CD14-positive monocyte (primary cell): ENCODE results near the gene CHST7. TPM values are rescaled to one million over a fixed set of nuclear protein-coding genes. Genes with fewer than 3 reads are reported as not detected.

Source experiments
- DNase-seq, 3 donors: peaks; one replicate each; pipeline ENCODE4 v3.0.0-alpha.2; 2011 to 2022
- H2AFZ ChIP-seq: 2 replicates; pipeline ENCODE4 v1.6.0; 2012; ENCODE audit warnings: mild to moderate bottlenecking, low read depth, low read length, inconsistent platforms; ENCODE audit not compliant: insufficient read depth, poor library complexity, severe bottlenecking
- H3K27ac ChIP-seq, 2 donors: 1 replicate in 1 of 2; 2 replicates in 1 of 2; pipeline ENCODE4 v1.5.1; 2012 to 2013; ENCODE audit warnings: low read length in 2 of 2, control low read depth in 1 of 2, inconsistent platforms in 1 of 2, low read depth in 1 of 2, mild to moderate bottlenecking in 1 of 2
- H3K27me3 ChIP-seq, 2 donors: one replicate each; pipeline versions ENCODE4 v1.6.0 to v1.6.1; 2011 to 2013; ENCODE audit warnings: low read length in 2 of 2; ENCODE audit not compliant: control insufficient read depth in 2 of 2, insufficient read depth in 2 of 2
- H3K36me3 ChIP-seq, 2 donors: replicated peaks in 1 of 2; 1 replicate in 1 of 2; 2 replicates in 1 of 2; pipeline versions ENCODE4 v1.5.1 to v1.6.1; 2012 to 2013; ENCODE audit warnings: low read length in 2 of 2, control low read depth in 1 of 2, inconsistent platforms in 1 of 2, mild to moderate bottlenecking in 1 of 2; ENCODE audit not compliant: insufficient read depth in 2 of 2, control insufficient read depth in 1 of 2
- H3K4me1 ChIP-seq, 2 donors: 1 replicate in 1 of 2; 2 replicates in 1 of 2; pipeline versions ENCODE4 v1.5.1 to v1.6.1; 2012 to 2013; ENCODE audit warnings: low read length in 2 of 2, control low read depth in 1 of 2, inconsistent platforms in 1 of 2, mild to moderate bottlenecking in 1 of 2, moderate library complexity in 1 of 2; ENCODE audit not compliant: insufficient read depth in 2 of 2, control insufficient read depth in 1 of 2
- H3K4me2 ChIP-seq: replicated peaks from 2 replicates; pipeline ENCODE3; 2012; ENCODE audit warnings: low read length, moderate library complexity, mild to moderate bottlenecking; ENCODE audit not compliant: poor library complexity, severe bottlenecking; ENCODE audit errors: extremely low read depth
- H3K4me3 ChIP-seq, 3 experiments: fragments of 200-600 bp in 1 of 3; sonication (generic) in 1 of 3; replicated peaks in 1 of 3; 1 replicate in 2 of 3; 2 replicates in 1 of 3; pipeline ENCODE4 v1.5.1; 2011 to 2013; ENCODE audit warnings: low read length in 3 of 3, mild to moderate bottlenecking in 3 of 3, control low read depth in 2 of 3, low read depth in 2 of 3, inconsistent platforms in 1 of 3, moderate library complexity in 1 of 3
- H3K79me2 ChIP-seq: 2 replicates; pipeline ENCODE4 v1.6.0; 2012; ENCODE audit warnings: mild to moderate bottlenecking, control low read depth, inconsistent platforms, low read length, moderate library complexity; ENCODE audit not compliant: insufficient read depth
- H3K9ac ChIP-seq: 2 replicates; pipeline ENCODE4 v1.6.0; 2017; ENCODE audit warnings: low read length, mild to moderate bottlenecking; ENCODE audit not compliant: insufficient read depth, poor library complexity, severe bottlenecking
- H3K9me3 ChIP-seq, 2 donors: replicated peaks in 1 of 2; 1 replicate in 1 of 2; 2 replicates in 1 of 2; pipeline versions ENCODE4 v1.5.1 to v1.6.1; 2012 to 2013; ENCODE audit warnings: low read length in 2 of 2, control low read depth in 1 of 2; ENCODE audit not compliant: control insufficient read depth in 1 of 2, insufficient read depth in 1 of 2
- H4K20me1 ChIP-seq: 2 replicates; pipeline ENCODE4 v1.6.0; 2012; ENCODE audit warnings: mild to moderate bottlenecking, low read length, control low read depth, moderate library complexity; ENCODE audit not compliant: insufficient read depth
- H3K27ac Mint-ChIP-seq, 7 donors: one replicate each; pipeline ENCODE4 v1.8.0; 2020; ENCODE audit warnings: mild to moderate bottlenecking in 7 of 7, mixed read lengths in 7 of 7, moderate library complexity in 6 of 7, inconsistent platforms in 2 of 7
- H3K27me3 Mint-ChIP-seq, 3 donors: one replicate each; pipeline ENCODE4 v1.8.0; 2021 to 2022; ENCODE audit warnings: low read depth in 3 of 3, mild to moderate bottlenecking in 3 of 3, mixed read lengths in 3 of 3, moderate library complexity in 3 of 3, inconsistent platforms in 1 of 3
- H3K36me3 Mint-ChIP-seq, 2 donors: one replicate each; pipeline ENCODE4 v1.8.0; 2020; ENCODE audit warnings: mixed read lengths in 2 of 2, inconsistent platforms in 1 of 2, mild to moderate bottlenecking in 1 of 2
- H3K4me1 Mint-ChIP-seq: one replicate; pipeline ENCODE4 v1.8.0; 2020; ENCODE audit warnings: mild to moderate bottlenecking, mixed read lengths
- H3K4me3 Mint-ChIP-seq, 2 donors: one replicate each; pipeline ENCODE4 v1.8.0; 2020; ENCODE audit warnings: mild to moderate bottlenecking in 2 of 2, mixed read lengths in 2 of 2, moderate library complexity in 1 of 2
- H3K9me3 Mint-ChIP-seq, 7 donors: one replicate each; pipeline ENCODE4 v1.8.0; 2020 to 2022; ENCODE audit warnings: mixed read lengths in 7 of 7, mild to moderate bottlenecking in 6 of 7, moderate library complexity in 6 of 7, inconsistent platforms in 2 of 7
- WGBS: methylation state at CpG from one replicate; pipeline ENCODE4 v1.1.5; 2013; ENCODE audit warnings: missing lambda C conversion rate; ENCODE audit not compliant: insufficient coverage; 5-methylcytosine and 5-hydroxymethylcytosine counted together
- intact Hi-C, 2 donors: fragments of 100-400 bp; cut with micrococcal nuclease; formaldehyde crosslinking; loops; one replicate each; pipeline versions ENCODE4 v1.15.0 to v1.15.1; 2023
- polyA plus RNA-seq, 3 donors: library from polyadenylated mRNA; depleted of rRNA in 1 of 3; unstranded in 2 of 3; stranded (reverse) in 1 of 3; fragments of 300-500 nt in 2 of 3; fragments of >200 nt in 1 of 3; fragmentation: Illumina TruSeq in 2 of 3; gene quantifications; 1 replicate in 2 of 3; 2 replicates in 1 of 3; pipeline ENCODE4 v1.2.3, GENCODE V29; 2012 to 2021
- TF ChIP-seq, protein P1 (sequence below): fragments of 200-600 bp; IDR thresholded peaks from one replicate; pipeline ENCODE4 v1.8.0; 2022; ENCODE audit warnings: antibody characterized with exemption, mild to moderate bottlenecking

The CHST7 gene
- polyA plus RNA-seq, 3 donors = 6.6 to 19.2 (median 8.3) TPM

DNA sequence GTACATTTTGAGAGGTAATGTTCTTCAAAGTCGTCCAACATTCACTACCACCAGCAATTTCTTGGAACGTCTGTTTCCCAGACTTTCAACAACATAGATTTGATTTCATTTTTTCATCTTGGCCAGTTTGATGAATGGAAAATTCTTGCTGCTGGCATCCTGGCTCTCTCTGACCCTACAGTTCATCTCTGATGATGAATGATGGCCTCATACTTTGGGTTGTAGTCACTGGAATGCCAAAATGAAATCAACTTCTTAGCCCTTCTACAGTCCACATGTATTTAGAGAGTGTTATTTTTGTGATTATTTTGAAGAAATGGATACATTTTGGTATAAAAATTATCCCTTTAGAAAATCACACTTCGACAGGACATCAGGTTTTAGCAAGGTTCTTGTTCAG, 8.8 kb downstream of the CHST7 start:
- intact Hi-C loops = no loop called here
- H3K79me2 ChIP-seq = no peaks in the 10 kb centered on the region
- Mint-ChIP-seq H3K9me3 (peaks cover 0 to 4% (median 0%) of the 10 kb centered on the region in 7 donors), H3K4me1 (peaks cover 21% of the 10 kb centered on the region), H3K27ac (no peak overlapping the region), H3K27me3 (peaks cover 0 to 9% (median 2%) of the 10 kb centered on the region in 3 donors), H3K36me3 (peaks cover 6 to 8% of the 10 kb centered on the region in 2 donors), H3K4me3 (no peak overlapping the region)
- no peak overlapping the region for H3K4me2 ChIP-seq
- no peak overlapping the region for H3K9ac ChIP-seq
- H4K20me1 ChIP-seq = peaks cover 10% of the 10 kb centered on the region
- H3K4me3 ChIP-seq = no peak overlapping the region
- H3K36me3 ChIP-seq = no peaks in the 10 kb centered on the region
- no CpG with 5 or more reads among the region's 3 CpGs for WGBS
- H3K27ac ChIP-seq = no peak overlapping the region
- no peaks in the 10 kb centered on the region for H3K27me3 ChIP-seq
- no peak overlapping the region for H2AFZ ChIP-seq
- no peaks in the 10 kb centered on the region for H3K9me3 ChIP-seq
- H3K4me1 ChIP-seq = peaks cover 6% of the 10 kb centered on the region in 2 donors
- TF ChIP-seq, protein P1, sequence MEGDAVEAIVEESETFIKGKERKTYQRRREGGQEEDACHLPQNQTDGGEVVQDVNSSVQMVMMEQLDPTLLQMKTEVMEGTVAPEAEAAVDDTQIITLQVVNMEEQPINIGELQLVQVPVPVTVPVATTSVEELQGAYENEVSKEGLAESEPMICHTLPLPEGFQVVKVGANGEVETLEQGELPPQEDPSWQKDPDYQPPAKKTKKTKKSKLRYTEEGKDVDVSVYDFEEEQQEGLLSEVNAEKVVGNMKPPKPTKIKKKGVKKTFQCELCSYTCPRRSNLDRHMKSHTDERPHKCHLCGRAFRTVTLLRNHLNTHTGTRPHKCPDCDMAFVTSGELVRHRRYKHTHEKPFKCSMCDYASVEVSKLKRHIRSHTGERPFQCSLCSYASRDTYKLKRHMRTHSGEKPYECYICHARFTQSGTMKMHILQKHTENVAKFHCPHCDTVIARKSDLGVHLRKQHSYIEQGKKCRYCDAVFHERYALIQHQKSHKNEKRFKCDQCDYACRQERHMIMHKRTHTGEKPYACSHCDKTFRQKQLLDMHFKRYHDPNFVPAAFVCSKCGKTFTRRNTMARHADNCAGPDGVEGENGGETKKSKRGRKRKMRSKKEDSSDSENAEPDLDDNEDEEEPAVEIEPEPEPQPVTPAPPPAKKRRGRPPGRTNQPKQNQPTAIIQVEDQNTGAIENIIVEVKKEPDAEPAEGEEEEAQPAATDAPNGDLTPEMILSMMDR = no peak
- DNase-seq = no peak

DNA sequence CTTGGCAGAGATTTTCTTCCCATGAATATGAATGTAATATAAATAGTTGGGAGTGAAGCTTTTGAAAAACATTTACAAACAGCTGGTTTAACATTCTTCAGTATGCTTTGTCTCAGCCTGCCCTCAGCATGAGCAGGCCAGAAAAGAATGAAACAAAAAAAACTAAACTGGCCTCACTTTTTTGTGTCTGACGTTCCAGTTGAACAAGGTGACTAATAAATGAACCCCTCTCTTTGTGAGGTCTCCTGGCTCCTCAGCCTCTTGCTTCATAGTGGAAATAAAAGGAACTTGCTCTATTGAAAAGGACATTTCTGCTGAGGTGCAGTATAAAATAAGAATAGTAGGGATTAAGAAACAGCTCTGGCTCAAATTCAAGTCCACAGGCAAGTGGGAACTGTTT, 9.4 kb downstream of the CHST7 start:
- Mint-ChIP-seq H3K27ac (peak overlapping the region in 1 of 7 donors; percentile 82), H3K27me3 (peaks cover 0 to 9% (median 2%) of the 10 kb centered on the region in 3 donors), H3K9me3 (peaks cover 0 to 4% (median 0%) of the 10 kb centered on the region in 7 donors), H3K4me3 (no peak overlapping the region), H3K4me1 (peaks cover 20% of the 10 kb centered on the region), H3K36me3 (peaks cover 6 to 8% of the 10 kb centered on the region in 2 donors)
- no CpG with 5 or more reads among the region's 1 CpG for WGBS
- Histone ChIP-seq H3K4me3 (no peak overlapping the region), H3K79me2 (no peaks in the 10 kb centered on the region), H2AFZ (no peak overlapping the region), H3K27me3 (no peaks in the 10 kb centered on the region), H3K36me3 (no peaks in the 10 kb centered on the region), H3K27ac (no peak overlapping the region), H3K9ac (no peak overlapping the region), H4K20me1 (peaks cover 5% of the 10 kb centered on the region), H3K4me1 (peaks cover 12% of the 10 kb centered on the region in 2 donors), H3K4me2 (no peak overlapping the region), H3K9me3 (no peaks in the 10 kb centered on the region)
- DNase-seq = peak in 2 of 3 donors; percentile 19 to 57
- intact Hi-C loops = no loop called here
- TF ChIP-seq, protein P1 = no peak
